GM23338 (cell line): ENCODE results near the gene RDH8. TPM values are rescaled to one million over a fixed set of nuclear protein-coding genes. Genes with fewer than 3 reads are reported as not detected.

Source experiments
- ATAC-seq: fragments of 200-7000 bp; cut with Tn5 transposase; 3 replicates; pipeline ENCODE4 v1.9.1; 2020
- DNase-seq: peaks from one replicate; pipeline ENCODE4 v3.0.0-alpha.2; 2015; ENCODE audit warnings: low spot score
- H2AFZ ChIP-seq: fragments of 200-600 bp; sonication (generic); 2 replicates; pipeline ENCODE4 v1.8.0; 2016; ENCODE audit warnings: antibody characterized with exemption, mild to moderate bottlenecking, moderate library complexity
- H3F3A ChIP-seq: fragments of 200-600 bp; sonication (generic); replicated peaks from 2 replicates; pipeline ENCODE4 v1.8.0; 2017; ENCODE audit warnings: antibody characterized with exemption, mixed run types, low read depth
- H3K27ac ChIP-seq: fragments of 200-600 bp; sonication (generic); 2 replicates; pipeline ENCODE4 v1.6.1; 2016; ENCODE audit warnings: low read depth
- H3K27me3 ChIP-seq: fragments of 200-600 bp; sonication (generic); 2 replicates; pipeline ENCODE4 v1.8.0; 2016; ENCODE audit warnings: mild to moderate bottlenecking, mixed run types, moderate library complexity; ENCODE audit not compliant: insufficient read depth
- H3K36me3 ChIP-seq: fragments of 200-600 bp; sonication (generic); 2 replicates; pipeline ENCODE4 v1.8.0; 2016; ENCODE audit warnings: mild to moderate bottlenecking; ENCODE audit not compliant: insufficient read depth
- H3K4me1 ChIP-seq: fragments of 200-600 bp; sonication (generic); 2 replicates; pipeline ENCODE4 v1.8.0; 2016; ENCODE audit warnings: mild to moderate bottlenecking, moderate library complexity; ENCODE audit not compliant: insufficient read depth
- H3K4me2 ChIP-seq: fragments of 200-600 bp; sonication (generic); 2 replicates; pipeline ENCODE4 v1.7.1; 2017; ENCODE audit warnings: mixed run types
- H3K4me3 ChIP-seq: fragments of 200-600 bp; sonication (generic); 2 replicates; pipeline ENCODE4 v1.6.1; 2016; ENCODE audit warnings: mixed run types
- H3K79me2 ChIP-seq: fragments of 200-600 bp; sonication (generic); replicated peaks from 2 replicates; pipeline ENCODE4 v1.8.0; 2017; ENCODE audit warnings: mild to moderate bottlenecking; ENCODE audit not compliant: insufficient read depth
- H3K9me2 ChIP-seq: fragments of 200-600 bp; sonication (generic); 2 replicates; pipeline ENCODE4 v1.8.0; 2017; ENCODE audit not compliant: insufficient read depth
- H4K20me1 ChIP-seq: fragments of 200-600 bp; sonication (generic); replicated peaks from 2 replicates; pipeline ENCODE4 v1.8.0; 2017; ENCODE audit warnings: mild to moderate bottlenecking; ENCODE audit not compliant: insufficient read depth
- H3K27ac Mint-ChIP-seq: 2 replicates; pipeline ENCODE4 v1.8.0; 2020; ENCODE audit warnings: inconsistent platforms, mild to moderate bottlenecking, moderate library complexity, mixed read lengths
- H3K27me3 Mint-ChIP-seq: 3 replicates; pipeline ENCODE4 v1.8.0; 2022; ENCODE audit warnings: low read depth, mild to moderate bottlenecking, moderate library complexity, mixed read lengths, inconsistent platforms; ENCODE audit not compliant: insufficient read depth, poor library complexity
- H3K36me3 Mint-ChIP-seq: 3 replicates; pipeline ENCODE4 v1.8.0; 2021; ENCODE audit warnings: low read depth, mild to moderate bottlenecking, inconsistent platforms, moderate library complexity, mixed read lengths
- H3K4me1 Mint-ChIP-seq: 3 replicates; pipeline ENCODE4 v1.8.0; 2020; ENCODE audit warnings: mild to moderate bottlenecking, inconsistent platforms, mixed read lengths
- H3K4me3 Mint-ChIP-seq: 3 replicates; pipeline ENCODE4 v1.8.0; 2021; ENCODE audit warnings: moderate library complexity, mild to moderate bottlenecking, inconsistent platforms, mixed read lengths
- H3K9me3 Mint-ChIP-seq: 3 replicates; pipeline ENCODE4 v1.8.0; 2020; ENCODE audit warnings: moderate library complexity, mild to moderate bottlenecking, inconsistent platforms, mixed read lengths
- ETS1 ChIP-seq: IDR thresholded peaks from 2 replicates; pipeline ENCODE4 v1.6.1; 2016; ENCODE audit warnings: antibody characterized with exemption
- EZH2 ChIP-seq: fragments of 200-600 bp; sonication (generic); IDR thresholded peaks from one replicate; pipeline ENCODE4 v1.8.0; 2017; ENCODE audit warnings: antibody characterized with exemption, mild to moderate bottlenecking, low read depth; ENCODE audit not compliant: unreplicated experiment
- EZH2phosphoT487 ChIP-seq: fragments of 200-600 bp; sonication (generic); IDR thresholded peaks from one replicate; pipeline ENCODE4 v1.8.1; 2018; ENCODE audit warnings: antibody characterized with exemption; ENCODE audit not compliant: unreplicated experiment
- JUNB ChIP-seq: IDR thresholded peaks from one replicate; pipeline ENCODE4 v1.6.1; 2016; ENCODE audit warnings: antibody characterized with exemption; ENCODE audit not compliant: unreplicated experiment
- POLR2AphosphoS5 ChIP-seq: IDR thresholded peaks from 2 replicates; pipeline ENCODE4 v1.6.1; 2016; ENCODE audit warnings: antibody characterized with exemption, low read depth
- REST ChIP-seq: IDR thresholded peaks from one replicate; pipeline ENCODE4 v1.6.1; 2018; ENCODE audit warnings: antibody characterized with exemption; ENCODE audit not compliant: unreplicated experiment
- STAT1 ChIP-seq: IDR thresholded peaks from one replicate; pipeline ENCODE4 v1.6.1; 2016; ENCODE audit warnings: antibody characterized with exemption; ENCODE audit not compliant: unreplicated experiment
- ZNF331 ChIP-seq: fragments of 250-450 bp; sonication (Bioruptor Pico); IDR thresholded peaks from 2 replicates; pipeline ENCODE4 v1.5.0; 2020; ENCODE audit warnings: low read depth, mild to moderate bottlenecking, moderate library complexity
- polyA plus RNA-seq: library from polyadenylated mRNA; unstranded; fragments of >200 nt; fragmentation: Nextera tagmentation; extraction: Ambion mirVana; gene quantifications from 2 replicates; pipeline ENCODE4 v1.2.1, GENCODE V29; 2016
- total RNA-seq: library from RNA; depleted of rRNA; stranded (reverse); fragments of >200 nt; shearing (Covaris generic); gene quantifications from 2 replicates; pipeline ENCODE4 v1.2.3, GENCODE V29; 2014

Gene RDH8
- total and polyA plus RNA-seq, 2 experiments from 2014 or later: not detected

GRCh38 chr19:10068205-10068604, 54.9 kb downstream of the RDH8 start:
- H3K9me2 ChIP-seq: peaks cover 5% of the 10 kb centered on the region; the same call in 1 of the 2 replicates
- H2AFZ ChIP-seq: no peak overlapping the region; the same call in 1 of the 2 replicates
- H3K36me3 ChIP-seq: no peaks in the 10 kb centered on the region
- Mint-ChIP-seq H3K27ac (no peak overlapping the region), H3K27me3 (peaks cover 11% of the 10 kb centered on the region), H3K36me3 (peaks cover 5% of the 10 kb centered on the region; the same call in 1 of the 3 replicates), H3K4me1 (peaks cover 8% of the 10 kb centered on the region), H3K4me3 (no peak overlapping the region), H3K9me3 (peaks cover 16% of the 10 kb centered on the region)
- no peak overlapping the region for H3K4me2 ChIP-seq
- no peaks in the 10 kb centered on the region for H4K20me1 ChIP-seq
- TF ChIP-seq POLR2AphosphoS5: no peak
- no peak for TF ChIP-seq REST
- TF ChIP-seq STAT1: no peak
- no peak for TF ChIP-seq ZNF331 (CRISPR knock-in tag)
- no peak for TF ChIP-seq JUNB
- 0 out of 2 replicates have a peak, but pooled peaks cover 6% of the 10 kb centered on the region for H3K4me1 ChIP-seq
- no peak for ATAC-seq
- no peak overlapping the region for H3K4me3 ChIP-seq
- no peak overlapping the region for H3K27ac ChIP-seq
- no peaks in the 10 kb centered on the region for H3F3A ChIP-seq
- no peaks in the 10 kb centered on the region for H3K27me3 ChIP-seq
- H3K79me2 ChIP-seq: no peaks in the 10 kb centered on the region
- DNase-seq: no peak

GRCh38 chr19:10069046-10069445, 55.8 kb downstream of the RDH8 start:
- Histone ChIP-seq H3K4me2 (no peak overlapping the region), H3K4me3 (no peak overlapping the region), H3K27me3 (no peaks in the 10 kb centered on the region), H3K79me2 (no peaks in the 10 kb centered on the region), H4K20me1 (no peaks in the 10 kb centered on the region), H3K4me1 (0 out of 2 replicates have a peak, but pooled peaks cover 6% of the 10 kb centered on the region), H2AFZ (no peak overlapping the region), H3K27ac (no peak overlapping the region), H3K36me3 (no peaks in the 10 kb centered on the region), H3K9me2 (peaks cover 5% of the 10 kb centered on the region; the same call in 1 of the 2 replicates), H3F3A (no peaks in the 10 kb centered on the region)
- peaks cover 11% of the 10 kb centered on the region for H3K27me3 Mint-ChIP-seq
- peaks cover 6% of the 10 kb centered on the region; the same call in 1 of the 3 replicates for H3K36me3 Mint-ChIP-seq
- no peak overlapping the region for H3K4me3 Mint-ChIP-seq
- peaks cover 24% of the 10 kb centered on the region for H3K9me3 Mint-ChIP-seq
- ATAC-seq (no peak), DNase-seq (no peak)
- H3K4me1 Mint-ChIP-seq: peaks cover 8% of the 10 kb centered on the region
- no peak overlapping the region for H3K27ac Mint-ChIP-seq
- TF ChIP-seq REST (no peak), EZH2phosphoT487 (no peak), EZH2 (no peak), JUNB (no peak), ETS1 (no peak)
